Panc1 (cell line): ENCODE data around the gene SGCA. TPM values are rescaled to one million over a fixed set of nuclear protein-coding genes. Genes with fewer than 3 reads are reported as not detected.

ENCODE experiments used
- ATAC-seq: fragments of 200-7000 bp; cut with Tn5 transposase; 2 replicates; pipeline ENCODE4 v1.9.1; 2020; ENCODE audit warnings: mild to moderate bottlenecking, moderate library complexity
- BruUV-seq: library from RNA; stranded (reverse); fragments of 400-500 nt; replicated peaks from 2 replicates; lab custom pipeline; 2021; lab: Mats Ljungman, UMichigan
- CTCF ChIA-PET: fragments of 300-600 bp; sonication (Branson Sonifier 250); formaldehyde crosslinking; loops from one replicate; lab custom pipeline; 2022; ENCODE audit warnings: antibody characterized with exemption; lab: Charles Lee
- POLR2A ChIA-PET: fragments of 300-600 bp; sonication (Branson Sonifier 250); formaldehyde crosslinking; loops from one replicate; lab custom pipeline; 2022; ENCODE audit warnings: antibody characterized with exemption; lab: Charles Lee
- DNase-seq: peaks from one replicate; pipeline ENCODE4 v3.0.0-alpha.2; 2010; ENCODE audit warnings: low read depth, low spot score
- H3K27ac ChIP-seq: 2 replicates; pipeline ENCODE4 v1.5.1; 2011; ENCODE audit warnings: mild to moderate bottlenecking, low read length, inconsistent platforms
- H3K27me3 ChIP-seq: fragments of 200-500 bp; sonication (Bioruptor generic); 2 replicates; pipeline ENCODE4 v1.6.0; 2014; ENCODE audit warnings: low read length, inconsistent platforms; ENCODE audit not compliant: control insufficient read depth, insufficient read depth
- H3K36me3 ChIP-seq: fragments of 200-500 bp; sonication (Bioruptor generic); 2 replicates; pipeline ENCODE4 v1.5.1; 2014; ENCODE audit warnings: inconsistent platforms, mild to moderate bottlenecking, low read length, moderate library complexity; ENCODE audit not compliant: control insufficient read depth, insufficient read depth
- H3K4me1 ChIP-seq: 2 replicates; pipeline ENCODE4 v1.5.1; 2011; ENCODE audit warnings: inconsistent platforms, mild to moderate bottlenecking, low read length, moderate library complexity; ENCODE audit not compliant: control insufficient read depth, insufficient read depth
- H3K4me3 ChIP-seq, 2 experiments: 2 replicates each; pipeline ENCODE4 v1.5.1; 2011 to 2012; ENCODE audit warnings: low read depth in 2 of 2, low read length in 2 of 2, mild to moderate bottlenecking in 2 of 2, inconsistent platforms in 1 of 2, moderate library complexity in 1 of 2
- H3K9me3 ChIP-seq: fragments of 200-500 bp; sonication (Bioruptor generic); 2 replicates; pipeline ENCODE4 v1.5.1; 2014; ENCODE audit warnings: low read depth, mild to moderate bottlenecking, inconsistent platforms, low read length, moderate library complexity; ENCODE audit not compliant: control insufficient read depth, insufficient read depth
- CTCF ChIP-seq: fragments of 450-650 bp; IDR thresholded peaks from 2 replicates; pipeline ENCODE4 v1.5.1; 2017; ENCODE audit warnings: mild to moderate bottlenecking
- POLR2AphosphoS5 ChIP-seq: IDR thresholded peaks from 2 replicates; pipeline ENCODE4 v1.6.1; 2012; ENCODE audit warnings: mild to moderate bottlenecking, low read depth, low read length, moderate library complexity
- REST ChIP-seq, 2 experiments: IDR thresholded peaks; 2 replicates each; pipeline ENCODE4 v1.6.1; 2011 to 2012; ENCODE audit warnings: low read depth in 2 of 2, control low read depth in 1 of 2, low read length in 1 of 2, mild to moderate bottlenecking in 1 of 2, moderate library complexity in 1 of 2; ENCODE audit not compliant: insufficient read depth in 1 of 2
- SIN3A ChIP-seq: IDR thresholded peaks from 2 replicates; pipeline ENCODE4 v1.6.1; 2012; ENCODE audit warnings: low read depth, mild to moderate bottlenecking, low read length, moderate library complexity, borderline replicate concordance; ENCODE audit not compliant: insufficient read depth
- TCF7L2 ChIP-seq: IDR thresholded peaks from 2 replicates; pipeline ENCODE4 v1.6.1; 2011; ENCODE audit warnings: mild to moderate bottlenecking, low read depth, low read length, inconsistent platforms
- in situ Hi-C: cut with HindIII; loops from 2 replicates; pipeline ENCODE4 v1.10.0; 2016; ENCODE audit warnings: low sequenced_read_pairs, low pct_unique_long_range_greater_than_20kb
- intact Hi-C: fragments of 100-400 bp; cut with micrococcal nuclease; formaldehyde crosslinking; loops from one replicate; pipeline ENCODE4 v1.10.0; 2022; ENCODE audit not compliant: unreplicated experiment
- total RNA-seq: library from RNA; stranded (reverse); gene quantifications from one replicate; pipeline ENCODE4 v1.2.1, GENCODE V29; 2021; ENCODE audit not compliant: unreplicated experiment

The SGCA gene
- total RNA-seq, 1 experiment from 2014 or later: not detected

- intact Hi-C loops: no loop called here
- Histone ChIP-seq H3K27ac (no peak overlapping the region), H3K36me3 (no peaks in the 10 kb centered on the region), H3K4me3 (no peak overlapping the region), H3K9me3 (no peaks in the 10 kb centered on the region), H3K27me3 (no peaks in the 10 kb centered on the region), H3K4me1 (peaks cover 16% of the 10 kb centered on the region)
- DNase-seq: no peak
- in situ Hi-C loops: no loop called here
- no peak for ATAC-seq
- no TSS peak for BruUV-seq
- CTCF ChIA-PET: no interaction called here
- POLR2A ChIA-PET: no interaction called here
- TF ChIP-seq REST (IDR thresholded peaks at IDR 0.05; ENCODE audit: insufficient read depth in 1 of 2, low read depth in 2 of 2, low read length in 1 of 2) (no peak), CTCF (no peak), TCF7L2 (no peak), POLR2AphosphoS5 (no peak), SIN3A (no peak)
These were observed 38.0 kb upstream of the SGCA start for GRCh38 chr17:50127697-50128361.

GRCh38 chr17:50128441-50129352 is 37.1 kb upstream of the SGCA start:
- TF ChIP-seq SIN3A: no peak
- no peak for TF ChIP-seq REST (IDR thresholded peaks at IDR 0.05; ENCODE audit: insufficient read depth in 1 of 2, low read depth in 2 of 2, low read length in 1 of 2)
- no peak for TF ChIP-seq TCF7L2
- no peak for TF ChIP-seq CTCF
- no peak for TF ChIP-seq POLR2AphosphoS5
- BruUV-seq: no TSS peak
- Histone ChIP-seq H3K27me3 (no peaks in the 10 kb centered on the region), H3K9me3 (no peaks in the 10 kb centered on the region), H3K4me3 (peak overlapping the region; percentile 45), H3K36me3 (no peaks in the 10 kb centered on the region), H3K27ac (0 out of 2 replicates have a peak overlapping the region, but pooled peaks have one; percentile 25), H3K4me1 (peaks cover 22% of the 10 kb centered on the region)
- ChIA-PET POLR2A (interaction anchor here (0.7 kb wide), 1 partner anchor 236 kb away, joined by 5 read pairs; no protein-coding TSS in a partner anchor), CTCF (no interaction called here)
- DNase-seq (no peak), ATAC-seq (no peak)
- intact Hi-C loops: no loop called here
- in situ Hi-C loops: no loop called here
